ENCODE data around the gene ATF2.

The ATF2 gene

DNA sequence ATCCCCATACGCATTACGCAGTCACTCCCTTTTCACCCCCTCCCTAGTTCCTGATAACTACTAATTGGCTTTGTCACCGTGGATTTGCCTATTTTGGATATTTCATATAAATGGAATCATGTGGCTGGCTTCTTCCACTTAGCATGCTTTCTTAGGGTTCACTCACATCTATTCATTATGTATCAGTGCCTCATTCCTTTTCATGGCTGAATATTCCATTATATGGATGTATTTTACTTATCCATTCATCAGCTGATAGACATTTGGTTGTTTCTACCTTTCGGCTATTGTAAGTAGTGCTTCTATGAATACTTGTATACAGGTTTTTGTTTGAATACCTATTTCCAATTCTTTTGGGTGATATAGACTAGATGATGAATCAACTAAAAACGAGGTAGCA lies 8.6 kb upstream of the ATF2 start:
- no peak overlapping the region for H3K9ac ChIP-seq
- no peak overlapping the region for H2AFZ ChIP-seq (ENCODE audit: low read depth)
- H3K4me1 ChIP-seq (ENCODE audit: low read depth, poor library complexity, severe bottlenecking) = peaks cover 26% of the 10 kb centered on the region
- H3K27ac ChIP-seq = no peak overlapping the region
- peaks cover 32% of the 10 kb centered on the region for H3K79me2 ChIP-seq (ENCODE audit: insufficient read depth, low read depth)
- H3K27me3 ChIP-seq (ENCODE audit: insufficient read depth, low read depth) = no peaks in the 10 kb centered on the region
- H4K20me1 ChIP-seq (ENCODE audit: insufficient read depth) = 0 out of 2 replicates have a peak, but pooled peaks cover 9% of the 10 kb centered on the region
- TF ChIP-seq, protein P1, sequence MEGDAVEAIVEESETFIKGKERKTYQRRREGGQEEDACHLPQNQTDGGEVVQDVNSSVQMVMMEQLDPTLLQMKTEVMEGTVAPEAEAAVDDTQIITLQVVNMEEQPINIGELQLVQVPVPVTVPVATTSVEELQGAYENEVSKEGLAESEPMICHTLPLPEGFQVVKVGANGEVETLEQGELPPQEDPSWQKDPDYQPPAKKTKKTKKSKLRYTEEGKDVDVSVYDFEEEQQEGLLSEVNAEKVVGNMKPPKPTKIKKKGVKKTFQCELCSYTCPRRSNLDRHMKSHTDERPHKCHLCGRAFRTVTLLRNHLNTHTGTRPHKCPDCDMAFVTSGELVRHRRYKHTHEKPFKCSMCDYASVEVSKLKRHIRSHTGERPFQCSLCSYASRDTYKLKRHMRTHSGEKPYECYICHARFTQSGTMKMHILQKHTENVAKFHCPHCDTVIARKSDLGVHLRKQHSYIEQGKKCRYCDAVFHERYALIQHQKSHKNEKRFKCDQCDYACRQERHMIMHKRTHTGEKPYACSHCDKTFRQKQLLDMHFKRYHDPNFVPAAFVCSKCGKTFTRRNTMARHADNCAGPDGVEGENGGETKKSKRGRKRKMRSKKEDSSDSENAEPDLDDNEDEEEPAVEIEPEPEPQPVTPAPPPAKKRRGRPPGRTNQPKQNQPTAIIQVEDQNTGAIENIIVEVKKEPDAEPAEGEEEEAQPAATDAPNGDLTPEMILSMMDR (conservative IDR thresholded peaks at IDR 0.05; ENCODE audit: low read depth, low read length) = no peak
- no peak overlapping the region for H3K4me2 ChIP-seq
- peaks cover 25% of the 10 kb centered on the region; the same call in 1 of the 2 replicates for H3K36me3 ChIP-seq (ENCODE audit: insufficient read depth)
- no peak overlapping the region for H3K4me3 ChIP-seq (IDR thresholded peaks at IDR 0.05; ENCODE audit: insufficient read depth, low read depth, low read length)

- no peak overlapping the region for H3K9ac ChIP-seq
- no peak overlapping the region for H3K27ac ChIP-seq
- H3K27me3 ChIP-seq (ENCODE audit: insufficient read depth, low read depth) = no peaks in the 10 kb centered on the region
- peaks cover 25% of the 10 kb centered on the region; the same call in 1 of the 2 replicates for H3K36me3 ChIP-seq (ENCODE audit: insufficient read depth)
- TF ChIP-seq, protein P1 (conservative IDR thresholded peaks at IDR 0.05; ENCODE audit: low read depth, low read length) = no peak
- no peak overlapping the region for H3K4me2 ChIP-seq
- 0 out of 2 replicates have a peak, but pooled peaks cover 9% of the 10 kb centered on the region for H4K20me1 ChIP-seq (ENCODE audit: insufficient read depth)
- H3K4me1 ChIP-seq (ENCODE audit: low read depth, poor library complexity, severe bottlenecking) = peaks cover 33% of the 10 kb centered on the region
- H3K4me3 ChIP-seq (IDR thresholded peaks at IDR 0.05; ENCODE audit: insufficient read depth, low read depth, low read length) = no peak overlapping the region
- no peak overlapping the region for H2AFZ ChIP-seq (ENCODE audit: low read depth)
- H3K79me2 ChIP-seq (ENCODE audit: insufficient read depth, low read depth) = peaks cover 25% of the 10 kb centered on the region
Measured at GRCh38 chr2:175175896-175176295, 7.9 kb upstream of the ATF2 start.

- Histone ChIP-seq H3K36me3 (ENCODE audit: insufficient read depth) (peaks cover 25% of the 10 kb centered on the region; the same call in 1 of the 2 replicates), H3K27ac (no peak overlapping the region), H4K20me1 (ENCODE audit: insufficient read depth) (0 out of 2 replicates have a peak, but pooled peaks cover 7% of the 10 kb centered on the region), H3K4me3 (IDR thresholded peaks at IDR 0.05; ENCODE audit: insufficient read depth, low read depth, low read length) (no peak overlapping the region), H3K79me2 (ENCODE audit: insufficient read depth, low read depth) (peaks cover 19% of the 10 kb centered on the region), H3K27me3 (ENCODE audit: insufficient read depth, low read depth) (no peaks in the 10 kb centered on the region), H3K4me1 (ENCODE audit: low read depth, poor library complexity, severe bottlenecking) (peaks cover 37% of the 10 kb centered on the region), H2AFZ (ENCODE audit: low read depth) (no peak overlapping the region), H3K4me2 (no peak overlapping the region), H3K9ac (no peak overlapping the region)
- TF ChIP-seq, protein P1 (conservative IDR thresholded peaks at IDR 0.05; ENCODE audit: low read depth, low read length) = no peak
Measured at GRCh38 chr2:175175320-175175719, 7.3 kb upstream of the ATF2 start.

DNA sequence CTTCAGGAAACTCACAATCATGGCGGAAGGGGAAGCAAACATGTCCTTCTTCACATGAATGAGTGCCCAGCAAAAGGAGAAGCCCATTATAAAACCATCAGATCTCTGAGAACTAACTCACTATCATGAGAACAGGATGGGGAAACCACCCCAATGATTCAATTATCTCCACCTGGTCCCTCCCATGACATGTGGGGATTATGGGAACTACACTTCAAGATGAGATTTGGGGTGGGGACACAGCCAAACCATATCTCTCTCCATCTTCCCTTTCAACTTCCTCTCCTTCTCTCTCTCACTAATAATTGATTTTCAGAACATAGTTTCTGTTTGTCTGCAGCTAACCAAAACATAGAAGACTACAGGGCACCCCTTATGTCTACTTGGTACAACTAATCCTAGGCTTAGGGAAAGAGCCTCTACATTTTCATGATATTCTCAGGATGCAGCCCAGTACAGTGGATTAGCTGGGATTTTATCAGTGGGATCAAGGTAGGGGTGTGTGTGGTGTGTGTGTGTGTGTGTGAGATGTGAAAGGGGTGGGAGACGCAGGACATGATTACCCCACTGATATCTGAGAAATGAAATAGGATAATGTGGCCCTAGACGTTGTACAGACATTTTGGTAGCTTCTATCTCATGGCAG lies 2.8 kb upstream of the ATF2 start:
- H3K4me2 ChIP-seq = no peak overlapping the region
- H2AFZ ChIP-seq (ENCODE audit: low read depth) = no peak overlapping the region
- no peak overlapping the region for H3K4me3 ChIP-seq (IDR thresholded peaks at IDR 0.05; ENCODE audit: insufficient read depth, low read depth, low read length)
- no peak overlapping the region for H3K27ac ChIP-seq
- H3K4me1 ChIP-seq (ENCODE audit: low read depth, poor library complexity, severe bottlenecking) = peaks cover 42% of the 10 kb centered on the region
- TF ChIP-seq, protein P1 (conservative IDR thresholded peaks at IDR 0.05; ENCODE audit: low read depth, low read length) = no peak
- H4K20me1 ChIP-seq (ENCODE audit: insufficient read depth) = no peaks in the 10 kb centered on the region
- H3K27me3 ChIP-seq (ENCODE audit: insufficient read depth, low read depth) = no peaks in the 10 kb centered on the region
- no peak overlapping the region for H3K9ac ChIP-seq
- H3K79me2 ChIP-seq (ENCODE audit: insufficient read depth, low read depth) = peaks cover 21% of the 10 kb centered on the region
- H3K36me3 ChIP-seq (ENCODE audit: insufficient read depth) = no peaks in the 10 kb centered on the region

Measured in KMS-11 (cell line).